Heart right ventricle (tissue), 16 donors: ENCODE data around the gene PYGO2. TPM values are rescaled to one million over a fixed set of nuclear protein-coding genes. Genes with fewer than 3 reads are reported as not detected.

Experiments used
- ATAC-seq, 8 donors: fragments of 200-7000 bp; cut with Tn5 transposase; one replicate each; pipeline ENCODE4 v1.9.1; 2020; ENCODE audit warnings: mild to moderate bottlenecking in 8 of 8, moderate library complexity in 8 of 8, moderate number of reproducible peaks in 1 of 8
- DNase-seq, 2 donors: peaks; one replicate each; pipeline ENCODE4 v3.0.0-alpha.2; 2020
- H3K27ac ChIP-seq, 10 donors: fragments of 200-600 bp; sonication (generic) in 2 of 10; one replicate each; pipeline versions ENCODE4 v1.5.0 to v1.8.0; 2020 to 2022; ENCODE audit warnings: mild to moderate bottlenecking in 3 of 10
- H3K27me3 ChIP-seq, 7 donors: fragments of 200-600 bp; one replicate each; pipeline ENCODE4 v1.8.0; 2021 to 2022; ENCODE audit warnings: mild to moderate bottlenecking in 2 of 7
- H3K36me3 ChIP-seq, 9 donors: fragments of 200-600 bp; sonication (generic) in 1 of 9; one replicate each; pipeline versions ENCODE4 v1.5.0 to v1.8.0; 2020 to 2022; ENCODE audit warnings: mild to moderate bottlenecking in 2 of 9
- H3K4me1 ChIP-seq, 9 donors: fragments of 200-600 bp; sonication (generic) in 1 of 9; one replicate each; pipeline versions ENCODE4 v1.5.0 to v1.8.0; 2020 to 2022; ENCODE audit warnings: mild to moderate bottlenecking in 4 of 9
- H3K4me3 ChIP-seq, 10 donors: fragments of 200-600 bp; sonication (generic) in 2 of 10; one replicate each; pipeline versions ENCODE4 v1.5.0 to v1.8.0; 2020 to 2022; ENCODE audit warnings: mild to moderate bottlenecking in 7 of 10, moderate library complexity in 2 of 10
- H3K9me3 ChIP-seq, 11 donors: fragments of 200-600 bp in 10 of 11; sonication (generic) in 2 of 11; one replicate each; pipeline versions ENCODE4 v1.5.0 to v1.8.0; 2013 to 2022; ENCODE audit warnings: mild to moderate bottlenecking in 2 of 11, control low read depth in 1 of 11, moderate library complexity in 1 of 11
- WGBS, 2 donors: extraction: QIAGEN DNeasy Blood & Tissue Kit; methylation state at CpG; one replicate each; pipeline ENCODE4 v1.1.7; 2013; ENCODE audit warnings: inconsistent platforms in 1 of 2; 5-methylcytosine and 5-hydroxymethylcytosine counted together
- intact Hi-C, 10 donors: fragments of 100-400 bp; cut with DNase I; formaldehyde crosslinking; loops; one replicate each; pipeline versions ENCODE4 v1.11.1 to v1.14.2; 2022
- polyA plus RNA-seq, 2 donors: library from polyadenylated mRNA; stranded (reverse); fragments of 200-250 nt; gene quantifications; one replicate each; pipeline ENCODE4 v1.2.3, GENCODE V29; 2013
- total RNA-seq, 10 donors: library from RNA; stranded (reverse); fragmentation: NEBNext Ultra II Directional in 3 of 10; extraction: Animal tissue kit (Norgen Biotek cat#: 25700) in 3 of 10; gene quantifications; one replicate each; pipeline versions ENCODE4 v1.2.1 to v1.2.4, GENCODE V29; 2021 to 2023
- TF ChIP-seq, protein P1 (sequence below), 9 donors: fragments of 200-600 bp; sonication (generic) in 2 of 9; IDR thresholded peaks; one replicate each; pipeline versions ENCODE4 v1.5.0 to v1.8.0; 2021 to 2022; ENCODE audit warnings: antibody characterized with exemption in 9 of 9, mild to moderate bottlenecking in 5 of 9, moderate library complexity in 1 of 9
- donor health status: Arrhythmogenic right ventricular cardiomyopathy.
- donor health status: ischemic (EF 13 %, LVEDD 7.1; RV severe dilation, severe dysfunction).
- donor health status: healthy with polysubstance abuse.
- donor health status: DM: no; HTN: yes; CAD: no.
- donor health status: DM: no; HTN: no; CAD: no.
- donor health status: ischemic (EF 25% LVEDD 6.9; RV normal size, moderate dysfunction).
- donor health status: ischemic (EF 25% LVEDD 5.7; RV mildly dilated, moderate dysfunction).
- donor health status: healthy.
- donor health status: DM: yes; HTN: yes; CAD: no.
- donor health status: Ischemic cardiomyopathy.
- donor health status: ischemic (EF 35%, LVEDD 5.7; RV mildly dilated, moderate dysfunction).
- donor health status: nonischemic (EF 11% LVEDD 7.7; RV severe dilation, severe dysfunction).
- donor health status: DM: yes; HTN: yes; CAD: no.
- donor health status: PGD.
- donor health status: ischemic (EF 29% LVEDD 5.4; RV normal size, mild dysfunction).
- donor health status: nonischemic (EF 23%, LVEDD 6.1; RV moderate dilation, normal function).

Gene PYGO2
- total and polyA plus RNA-seq, 12 donors: 8.8 to 18.0 (median 13.8) TPM

- Histone ChIP-seq H3K4me3 (peak overlapping the region; percentile 44 to 70 (median 64)), H3K9me3 (no peaks in the 10 kb centered on the region), H3K36me3 (peaks cover 0 to 16% (median 5%) of the 10 kb centered on the region in 9 donors), H3K27me3 (no peaks in the 10 kb centered on the region), H3K27ac (peak overlapping the region; percentile 87 to 99 (median 96)), H3K4me1 (peaks cover 7 to 37% (median 22%) of the 10 kb centered on the region in 9 donors)
- intact Hi-C loops: loop anchor here in 5 of 10 donors (1.0 to 10.0 kb wide), 5 partner anchors 24 to 379 kb away; partner anchors contain the start of genes UBE2Q1 (in 3 of the 5) and CHRNB2 (in 1 of the 5)
- no peak for ATAC-seq
- no peak for DNase-seq
- WGBS, 2 donors: 43 to 44% methylated on average over 27 of the region's 27 CpGs
- TF ChIP-seq, protein P1, sequence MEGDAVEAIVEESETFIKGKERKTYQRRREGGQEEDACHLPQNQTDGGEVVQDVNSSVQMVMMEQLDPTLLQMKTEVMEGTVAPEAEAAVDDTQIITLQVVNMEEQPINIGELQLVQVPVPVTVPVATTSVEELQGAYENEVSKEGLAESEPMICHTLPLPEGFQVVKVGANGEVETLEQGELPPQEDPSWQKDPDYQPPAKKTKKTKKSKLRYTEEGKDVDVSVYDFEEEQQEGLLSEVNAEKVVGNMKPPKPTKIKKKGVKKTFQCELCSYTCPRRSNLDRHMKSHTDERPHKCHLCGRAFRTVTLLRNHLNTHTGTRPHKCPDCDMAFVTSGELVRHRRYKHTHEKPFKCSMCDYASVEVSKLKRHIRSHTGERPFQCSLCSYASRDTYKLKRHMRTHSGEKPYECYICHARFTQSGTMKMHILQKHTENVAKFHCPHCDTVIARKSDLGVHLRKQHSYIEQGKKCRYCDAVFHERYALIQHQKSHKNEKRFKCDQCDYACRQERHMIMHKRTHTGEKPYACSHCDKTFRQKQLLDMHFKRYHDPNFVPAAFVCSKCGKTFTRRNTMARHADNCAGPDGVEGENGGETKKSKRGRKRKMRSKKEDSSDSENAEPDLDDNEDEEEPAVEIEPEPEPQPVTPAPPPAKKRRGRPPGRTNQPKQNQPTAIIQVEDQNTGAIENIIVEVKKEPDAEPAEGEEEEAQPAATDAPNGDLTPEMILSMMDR (IDR thresholded peaks at IDR 0.05): no peak
Measured at GRCh38 chr1:154935749-154936554, 25.6 kb downstream of the PYGO2 start.

DNA sequence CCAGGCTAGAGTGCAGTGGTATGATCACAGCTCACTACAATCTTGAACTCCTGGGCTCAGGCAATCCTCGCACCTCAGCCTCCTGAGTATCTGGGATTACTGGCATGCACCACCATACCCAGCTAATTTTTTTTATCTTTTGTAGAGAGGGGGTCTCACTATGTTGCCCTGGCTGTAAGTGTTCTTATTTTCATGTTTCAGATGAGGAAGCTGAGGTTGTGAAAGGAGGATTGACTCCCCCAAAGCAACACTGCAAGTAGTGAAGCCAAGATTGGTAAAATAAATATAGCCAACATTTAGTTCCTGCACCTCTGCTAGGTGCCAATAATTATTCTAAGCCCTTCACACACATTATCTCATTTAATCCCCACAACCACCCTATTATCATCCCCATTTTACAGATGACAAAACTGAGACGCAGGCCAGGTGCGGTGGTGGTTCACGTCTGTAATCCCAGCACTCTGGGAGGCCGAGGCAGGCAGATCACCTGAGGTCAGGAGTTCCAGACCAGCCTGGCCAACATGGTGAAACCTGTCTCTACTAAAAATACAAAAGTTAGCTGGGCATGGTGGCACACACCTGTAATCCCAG, 27.1 kb downstream of the PYGO2 start:
- no peak for DNase-seq
- 96 to 97% methylated on average over 5 of the region's 5 CpGs for WGBS, 2 donors
- no peak for ATAC-seq
- no peak overlapping the region for H3K27ac ChIP-seq
- no peaks in the 10 kb centered on the region for H3K9me3 ChIP-seq
- H3K4me1 ChIP-seq: peaks cover 7 to 27% (median 21%) of the 10 kb centered on the region in 9 donors
- no peak overlapping the region for H3K4me3 ChIP-seq
- TF ChIP-seq, protein P1 (IDR thresholded peaks at IDR 0.05): no peak
- peaks cover 0 to 27% (median 8%) of the 10 kb centered on the region in 9 donors for H3K36me3 ChIP-seq
- H3K27me3 ChIP-seq: no peaks in the 10 kb centered on the region
- intact Hi-C loops: loop anchor here in 1 of 10 donors (10.0 kb wide), 1 partner anchor 370 kb away; the partner anchor contains the start of gene CHRNB2

GRCh38 chr1:154931940-154932487, 29.6 kb downstream of the PYGO2 start:
- 75 to 77% methylated on average over 11 of the region's 11 CpGs for WGBS, 2 donors
- H3K9me3 ChIP-seq: no peaks in the 10 kb centered on the region
- H3K4me3 ChIP-seq: no peak overlapping the region
- DNase-seq (no peak), ATAC-seq (no peak)
- intact Hi-C loops: loop anchor here in 1 of 10 donors (10.0 kb wide), 1 partner anchor 367 kb away; the partner anchor contains the start of gene CHRNB2
- peaks cover 0 to 13% (median 10%) of the 10 kb centered on the region in 9 donors for H3K4me1 ChIP-seq
- TF ChIP-seq, protein P1 (IDR thresholded peaks at IDR 0.05): no peak
- H3K36me3 ChIP-seq: peaks cover 0 to 51% (median 13%) of the 10 kb centered on the region in 9 donors
- H3K27ac ChIP-seq: no peak overlapping the region
- no peaks in the 10 kb centered on the region for H3K27me3 ChIP-seq

- no peak overlapping the region for H3K4me3 ChIP-seq
- H3K9me3 ChIP-seq: no peaks in the 10 kb centered on the region
- peaks cover 0 to 87% (median 38%) of the 10 kb centered on the region in 9 donors for H3K36me3 ChIP-seq
- intact Hi-C loops: no loop called here
- DNase-seq: no peak
- no peaks in the 10 kb centered on the region for H3K27me3 ChIP-seq
- TF ChIP-seq, protein P1 (IDR thresholded peaks at IDR 0.05): no peak
- H3K27ac ChIP-seq: no peak overlapping the region
- peaks cover 0 to 7% (median 0%) of the 10 kb centered on the region in 9 donors for H3K4me1 ChIP-seq
- 95 to 97% methylated on average over 13 of the region's 13 CpGs for WGBS, 2 donors
- ATAC-seq: no peak
Measured at GRCh38 chr1:154926201-154926600, 35.4 kb downstream of the PYGO2 start.
